Transverse colon (tissue), 4 donors: ENCODE measurements around the gene RPS10.

ENCODE experiments used
- EP300 ChIP-seq: sonication (generic); formaldehyde crosslinking; IDR thresholded peaks from one replicate; pipeline ENCODE4 v1.6.1; 2017; ENCODE audit warnings: antibody characterized with exemption, low read depth
- POLR2A ChIP-seq: fragments of 450-650 bp; IDR thresholded peaks from one replicate; pipeline ENCODE4 v1.6.1; 2016; ENCODE audit warnings: antibody characterized with exemption, mild to moderate bottlenecking, moderate library complexity
- POLR2AphosphoS5 ChIP-seq, 3 donors: sonication (generic); formaldehyde crosslinking; IDR thresholded peaks; one replicate each; pipeline ENCODE4 v1.6.1; 2016; ENCODE audit warnings: antibody characterized with exemption in 3 of 3
- TF ChIP-seq, protein P1 (sequence below), 5 experiments: fragments of 200-600 bp in 3 of 5; fragments of 450-650 bp in 2 of 5; sonication (generic) in 3 of 5; IDR thresholded peaks; 1 replicate in 2 of 5; 2 replicates in 3 of 5; pipeline ENCODE4 v1.5.1; 2016 to 2017; ENCODE audit warnings: antibody characterized with exemption in 5 of 5, inconsistent platforms in 3 of 5, mild to moderate bottlenecking in 2 of 5, moderate library complexity in 1 of 5

DNA sequence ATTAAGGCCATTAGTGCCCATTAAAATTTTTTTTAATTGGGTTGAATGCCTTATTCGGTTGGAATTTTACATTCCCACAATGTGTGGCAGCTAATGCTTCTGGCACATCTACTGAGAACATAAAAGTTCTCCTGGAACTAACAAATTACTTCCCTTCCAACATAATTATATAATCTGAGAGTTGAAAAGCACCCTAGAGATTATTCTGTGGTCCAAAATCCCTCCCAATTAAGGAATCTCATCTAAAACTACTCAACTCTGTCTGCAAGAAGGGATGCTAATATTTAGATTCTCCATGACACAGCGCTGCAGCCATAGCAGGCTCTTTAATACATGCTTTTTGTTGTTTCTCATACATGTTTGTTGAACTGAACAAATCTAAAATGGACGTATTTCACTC lies 37.4 kb downstream of the RPS10 start:
- TF ChIP-seq POLR2A (no peak), EP300 (no peak), POLR2AphosphoS5 (IDR thresholded peaks at IDR 0.05) (no peak)
- TF ChIP-seq, protein P1, sequence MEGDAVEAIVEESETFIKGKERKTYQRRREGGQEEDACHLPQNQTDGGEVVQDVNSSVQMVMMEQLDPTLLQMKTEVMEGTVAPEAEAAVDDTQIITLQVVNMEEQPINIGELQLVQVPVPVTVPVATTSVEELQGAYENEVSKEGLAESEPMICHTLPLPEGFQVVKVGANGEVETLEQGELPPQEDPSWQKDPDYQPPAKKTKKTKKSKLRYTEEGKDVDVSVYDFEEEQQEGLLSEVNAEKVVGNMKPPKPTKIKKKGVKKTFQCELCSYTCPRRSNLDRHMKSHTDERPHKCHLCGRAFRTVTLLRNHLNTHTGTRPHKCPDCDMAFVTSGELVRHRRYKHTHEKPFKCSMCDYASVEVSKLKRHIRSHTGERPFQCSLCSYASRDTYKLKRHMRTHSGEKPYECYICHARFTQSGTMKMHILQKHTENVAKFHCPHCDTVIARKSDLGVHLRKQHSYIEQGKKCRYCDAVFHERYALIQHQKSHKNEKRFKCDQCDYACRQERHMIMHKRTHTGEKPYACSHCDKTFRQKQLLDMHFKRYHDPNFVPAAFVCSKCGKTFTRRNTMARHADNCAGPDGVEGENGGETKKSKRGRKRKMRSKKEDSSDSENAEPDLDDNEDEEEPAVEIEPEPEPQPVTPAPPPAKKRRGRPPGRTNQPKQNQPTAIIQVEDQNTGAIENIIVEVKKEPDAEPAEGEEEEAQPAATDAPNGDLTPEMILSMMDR (IDR thresholded peaks at IDR 0.05) = no peak
